ENCODE measurements around the gene CCDC142.

The CCDC142 gene

DNA sequence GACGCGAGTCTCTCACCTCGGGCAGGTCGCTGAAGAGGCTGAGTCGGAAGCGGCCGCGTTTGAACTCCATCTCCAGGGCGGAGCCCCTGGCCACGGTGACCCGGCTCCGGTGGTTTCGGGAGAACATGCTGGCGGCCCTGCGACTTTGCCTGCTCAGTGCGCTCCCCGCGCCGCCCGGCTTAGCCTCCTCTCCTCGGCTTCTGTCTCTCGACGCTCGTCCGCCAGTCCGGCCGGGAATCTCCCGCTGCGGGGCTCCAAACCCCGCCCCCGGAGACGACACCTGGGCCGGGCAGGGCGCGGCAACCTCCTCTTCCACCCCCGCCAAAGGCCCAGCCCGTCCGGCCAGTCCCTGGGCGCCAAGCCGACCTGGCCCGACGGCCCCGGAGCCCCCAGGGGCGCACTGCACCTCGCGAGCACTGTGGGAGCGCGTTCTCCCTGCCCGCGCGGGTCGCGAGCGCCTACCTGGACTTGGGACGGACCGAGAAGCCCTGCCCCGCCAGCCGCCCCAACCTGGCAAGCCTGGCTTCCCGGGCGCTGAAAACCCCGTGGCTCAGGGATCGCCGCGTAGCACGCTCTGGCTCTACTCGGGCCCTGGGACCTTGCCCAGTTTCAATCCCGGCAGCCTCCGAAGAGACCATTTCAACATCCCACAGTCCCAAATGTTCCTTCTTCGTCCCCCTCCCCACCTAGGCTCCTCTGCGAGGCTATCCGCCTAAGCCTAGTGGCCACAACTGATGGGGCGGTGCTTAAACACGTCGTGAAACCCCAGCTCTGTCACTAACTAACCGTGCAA is 40.9 kb downstream of the CCDC142 start, which contains the start of gene RTKN:
Gene RTKN, minus strand, starts transcription at position 248 of the 793 bp plus-strand sequence. Its CDS starts 121 bp downstream, at position 127.
- no peak for DNase-seq (ENCODE audit: low spot score)

DNA sequence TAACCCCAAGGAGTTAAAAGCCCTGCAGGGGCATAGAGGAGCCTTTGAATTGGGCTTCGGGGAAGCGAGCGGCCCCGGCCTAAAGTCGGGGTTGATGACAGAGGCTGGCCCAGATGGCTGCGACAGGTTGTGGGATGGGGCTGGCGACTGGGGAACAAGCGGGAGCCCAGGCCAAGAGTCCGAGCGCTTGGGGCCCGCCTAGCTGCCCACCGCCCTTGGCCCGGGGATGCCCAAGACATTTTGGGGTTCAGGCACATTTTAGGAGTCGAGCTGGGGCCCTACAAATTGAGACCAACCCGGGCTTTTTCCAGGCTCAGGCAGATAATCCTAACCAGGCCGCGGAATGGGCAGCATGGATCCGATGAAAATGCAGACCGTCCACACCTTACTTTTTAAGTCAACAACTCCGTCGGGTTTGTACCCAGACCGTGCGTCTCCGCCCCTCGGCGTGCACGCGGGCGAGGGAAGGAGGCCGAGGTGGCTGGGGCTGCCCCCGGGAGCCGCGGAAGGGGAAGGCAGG is 41.6 kb downstream of the CCDC142 start:
- DNase-seq (ENCODE audit: low spot score), result no peak

DNA sequence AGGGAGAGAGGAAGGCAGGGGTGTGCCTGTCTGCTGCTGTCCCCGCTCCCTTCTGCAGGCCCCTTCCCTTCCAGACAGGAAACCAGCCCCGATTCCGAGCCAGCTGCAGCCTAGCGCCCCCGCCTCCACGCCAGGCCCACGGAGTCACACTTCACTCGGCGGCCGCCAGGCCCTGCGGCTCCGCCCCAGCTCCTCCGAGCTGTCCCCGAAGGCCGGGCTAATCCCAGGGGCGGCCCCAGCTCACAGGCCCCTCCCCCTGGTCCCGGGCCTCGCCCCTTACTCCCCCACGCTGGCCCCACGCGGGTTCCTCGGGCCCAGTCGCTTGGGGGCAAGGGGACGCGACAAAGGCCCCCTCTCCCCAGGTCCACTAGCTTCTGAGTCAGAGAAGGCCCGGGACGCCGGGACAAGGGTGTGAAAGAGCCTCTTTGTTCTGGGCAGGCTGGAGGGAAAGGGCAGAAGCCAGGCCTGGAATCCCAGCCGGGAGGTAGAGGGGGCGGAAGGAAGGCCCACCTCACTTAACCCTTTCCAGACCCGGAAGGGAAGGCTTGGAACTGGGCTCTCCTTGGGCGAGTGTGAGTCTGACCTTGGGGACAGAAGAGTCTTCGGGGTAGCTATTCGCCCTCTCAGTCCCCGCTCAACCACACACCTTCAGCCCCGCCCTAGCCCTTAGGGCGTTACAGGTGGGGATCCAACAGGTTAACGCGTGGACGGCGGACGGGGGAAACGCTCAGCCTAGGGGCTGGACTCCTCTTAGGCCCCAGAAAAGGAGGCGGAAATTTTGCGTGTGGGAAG is 42.2 kb downstream of the CCDC142 start:
- no peak for DNase-seq (ENCODE audit: low spot score)

DNA sequence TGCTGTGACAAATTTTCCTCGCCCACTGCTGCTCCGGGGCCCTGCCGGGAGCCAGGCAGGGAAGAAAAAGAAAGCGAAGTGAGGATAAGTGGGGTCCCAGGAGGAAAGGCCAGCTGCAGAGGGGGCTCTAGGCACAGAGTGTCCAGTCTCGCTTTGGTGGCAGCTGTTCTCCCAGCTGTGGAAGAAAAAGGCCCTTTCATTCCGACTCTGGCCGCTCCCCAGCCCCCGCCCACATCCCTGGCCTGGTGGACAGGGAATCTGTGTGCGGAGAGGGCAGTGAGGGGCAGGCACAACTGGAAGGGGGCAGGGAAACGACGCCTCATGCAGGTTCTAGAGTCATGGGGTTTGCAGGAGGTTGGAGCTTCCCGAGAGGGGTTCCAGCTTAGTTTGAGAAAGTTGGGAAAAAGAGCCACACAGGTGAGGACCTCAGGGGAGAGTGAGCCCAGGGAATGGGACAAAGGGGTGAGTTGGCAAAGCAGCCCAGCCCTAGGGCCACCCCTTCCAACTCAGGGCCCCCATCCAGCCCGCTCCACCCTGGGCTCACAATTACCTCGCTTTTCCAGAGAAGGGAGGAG is 42.9 kb downstream of the CCDC142 start:
- DNase-seq (ENCODE audit: low spot score), result no peak

DNA sequence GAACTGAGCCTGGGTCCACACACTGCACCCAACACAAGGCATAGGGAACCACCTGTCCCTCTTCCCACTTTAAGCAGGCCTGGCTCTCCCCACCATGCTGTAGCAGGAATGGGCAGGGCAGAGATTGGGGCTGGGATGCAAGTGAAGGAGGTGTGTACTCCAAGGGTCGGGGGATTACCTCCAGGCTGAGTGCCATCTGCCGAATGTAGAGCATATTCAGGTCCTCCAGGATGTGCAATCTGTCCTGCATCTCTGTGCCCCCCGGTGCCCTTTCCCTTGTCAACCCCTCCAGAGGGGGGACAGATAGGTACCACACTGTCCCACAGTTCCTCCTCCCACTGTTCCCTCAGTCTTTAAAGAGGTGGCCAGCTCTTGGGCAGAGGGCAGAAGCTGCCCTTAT is 43.4 kb downstream of the CCDC142 start:
- DNase-seq (ENCODE audit: low spot score), result no peak

DNA sequence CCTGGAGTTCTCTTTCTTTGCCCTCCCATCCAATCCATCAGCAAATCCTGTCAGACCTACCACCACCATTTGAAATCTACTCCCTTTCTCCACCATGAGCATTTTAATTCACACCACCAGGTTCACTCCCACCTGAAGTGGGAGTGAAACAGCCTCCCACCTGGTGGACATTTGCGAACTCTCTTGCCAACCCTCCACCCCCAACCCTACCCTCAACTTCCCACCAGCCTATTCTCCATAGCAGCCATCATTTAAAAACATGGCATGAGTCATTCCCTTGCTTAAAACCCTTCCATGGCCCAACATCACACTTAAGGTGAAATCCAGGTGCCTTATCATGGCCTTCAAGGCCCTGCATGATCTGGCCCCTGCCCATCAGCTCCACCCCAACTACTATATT is 44.5 kb downstream of the CCDC142 start:
- no peak for DNase-seq (ENCODE audit: low spot score)

DNA sequence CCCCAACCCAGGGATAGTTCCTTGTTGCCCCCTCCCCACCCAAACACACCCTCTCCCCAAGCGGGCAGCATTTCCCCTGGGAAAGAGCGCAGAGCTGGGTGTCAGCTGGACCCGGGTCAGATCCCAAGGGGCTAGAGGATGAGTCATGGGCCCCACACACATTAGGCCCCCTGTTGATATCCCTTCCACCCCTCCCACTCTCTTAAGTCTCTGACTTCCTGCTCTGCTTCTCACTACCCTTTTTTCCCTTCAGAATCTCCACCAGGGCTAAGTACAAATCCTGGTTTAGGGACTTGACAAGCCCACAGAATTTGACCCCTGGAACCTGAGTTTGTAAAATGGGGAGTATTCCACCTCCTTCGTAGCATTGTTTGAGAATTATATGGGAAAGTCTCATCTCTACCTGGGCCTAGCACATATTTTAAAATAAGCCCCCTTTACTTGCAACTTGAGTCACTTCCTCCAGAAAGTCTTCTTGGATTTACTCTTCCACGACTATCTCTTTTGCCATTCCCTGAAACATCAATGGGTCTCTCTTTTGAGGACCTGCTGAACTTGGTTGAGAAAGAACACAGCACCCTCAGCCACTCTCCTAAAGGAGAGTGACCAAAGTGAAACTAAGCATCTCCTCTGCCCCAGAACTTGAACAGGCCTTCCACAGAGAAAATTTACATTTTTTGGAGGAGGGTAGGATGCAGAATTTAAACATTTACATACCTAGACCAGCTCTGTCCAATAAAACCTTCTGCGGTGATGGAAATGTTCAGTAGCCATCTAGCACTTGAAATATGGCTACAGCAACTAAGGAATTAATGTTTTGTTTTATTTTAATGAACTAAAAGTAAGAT is 45.7 kb downstream of the CCDC142 start:
- DNase-seq (ENCODE audit: low spot score), result no peak

DNA sequence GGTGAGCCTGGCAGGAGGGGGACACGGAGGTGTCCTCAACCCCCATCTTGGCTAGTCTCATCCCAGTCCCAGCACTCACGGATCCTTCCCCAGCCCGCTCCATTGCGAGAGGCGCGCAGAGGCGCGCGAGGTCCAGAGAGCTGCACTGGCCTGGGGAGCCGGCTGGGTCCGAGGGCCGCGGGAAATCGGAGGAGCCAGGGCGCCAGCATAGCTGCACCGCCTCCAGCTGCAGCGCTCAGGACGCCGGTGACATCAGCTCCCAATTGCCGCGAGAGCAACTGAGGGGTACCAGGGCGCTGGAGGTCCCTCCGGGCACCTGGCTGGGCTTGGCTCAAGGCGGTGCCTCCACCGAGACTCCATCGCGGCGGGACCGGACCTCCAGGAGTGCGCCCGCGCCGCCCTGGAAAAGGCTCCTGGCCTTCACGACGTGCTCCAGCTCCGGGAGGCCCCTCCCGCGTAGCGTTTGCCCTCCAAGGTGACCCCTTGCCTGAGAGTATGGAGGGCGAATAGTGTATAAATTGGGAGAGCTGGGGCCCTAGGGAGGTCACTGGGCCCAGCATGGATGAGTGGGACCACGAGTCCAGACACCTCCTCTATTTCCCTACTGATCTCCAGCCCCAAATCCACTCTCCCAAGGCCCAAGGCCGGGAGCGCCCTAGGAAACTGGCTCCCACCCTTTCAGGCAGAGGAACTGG is 46.5 kb downstream of the CCDC142 start:
- DNase-seq (ENCODE audit: low spot score), result no peak

DNA sequence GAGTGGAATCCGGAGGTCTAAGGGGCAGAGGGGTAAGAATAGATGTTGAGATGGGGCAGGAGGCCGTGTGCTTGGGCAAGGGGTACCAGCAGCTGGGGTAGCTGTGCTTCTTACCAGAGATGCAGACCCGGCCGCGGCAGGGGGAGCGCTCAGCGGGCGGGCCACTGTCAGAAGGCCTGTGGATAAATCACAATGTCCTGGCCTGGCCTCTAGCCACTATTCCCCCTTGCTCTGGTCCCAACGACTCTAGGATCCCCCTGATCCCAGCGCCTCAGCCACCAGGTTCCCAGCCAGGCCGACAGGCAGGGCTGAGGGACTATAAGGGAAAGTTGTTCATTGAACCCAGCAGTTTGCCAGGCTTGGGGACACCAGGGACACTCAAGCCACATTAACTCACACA is 52.3 kb downstream of the CCDC142 start:
- no peak for DNase-seq (ENCODE audit: low spot score)

DNA sequence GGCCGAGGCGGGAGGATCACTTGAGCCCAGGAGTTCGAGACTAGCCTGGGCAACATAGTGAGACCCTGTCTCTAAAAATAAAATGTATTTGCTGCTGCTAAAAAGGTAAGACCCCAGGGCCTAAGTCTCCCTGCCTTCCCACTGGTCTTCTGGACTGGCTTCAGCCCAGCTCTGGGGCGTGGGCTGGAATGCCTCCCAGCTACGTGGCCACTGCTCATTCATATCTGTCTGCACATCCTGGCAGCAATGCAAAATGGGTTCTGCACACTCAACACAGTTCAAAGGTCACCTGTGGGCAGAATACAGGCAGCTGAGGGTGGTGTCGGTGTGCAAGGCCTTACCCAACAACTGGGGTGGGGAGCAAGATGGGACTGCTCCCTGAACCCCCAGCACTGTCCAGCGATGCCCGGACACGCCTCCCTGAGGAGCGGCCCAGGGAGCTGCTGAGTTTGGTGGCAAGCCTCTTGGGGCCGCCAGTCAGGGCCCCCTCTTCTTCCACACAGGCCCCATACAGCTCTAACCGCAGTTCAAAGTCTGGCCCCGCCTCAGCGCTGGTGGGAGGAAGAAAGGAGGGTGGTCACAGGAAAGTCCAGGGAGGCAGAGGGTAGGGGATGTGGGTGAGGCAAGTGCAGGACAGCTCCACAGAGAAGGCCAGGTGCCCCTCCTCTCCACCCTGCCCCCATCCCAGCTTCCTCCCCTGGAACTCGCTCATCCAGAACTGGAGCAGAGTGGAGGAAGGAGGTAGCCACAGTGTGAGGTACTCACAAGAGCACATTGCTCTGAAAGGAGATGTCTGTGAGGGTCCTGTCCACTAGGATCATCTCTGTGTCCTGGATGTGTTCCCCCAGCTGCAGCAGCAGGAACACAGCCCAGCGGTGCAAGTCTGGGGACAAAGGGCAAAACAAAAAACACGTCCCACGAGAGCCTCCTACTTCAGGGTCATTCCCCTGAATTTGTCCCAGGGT is 53.0 kb downstream of the CCDC142 start:
- DNase-seq (ENCODE audit: low spot score), result no peak

DNA sequence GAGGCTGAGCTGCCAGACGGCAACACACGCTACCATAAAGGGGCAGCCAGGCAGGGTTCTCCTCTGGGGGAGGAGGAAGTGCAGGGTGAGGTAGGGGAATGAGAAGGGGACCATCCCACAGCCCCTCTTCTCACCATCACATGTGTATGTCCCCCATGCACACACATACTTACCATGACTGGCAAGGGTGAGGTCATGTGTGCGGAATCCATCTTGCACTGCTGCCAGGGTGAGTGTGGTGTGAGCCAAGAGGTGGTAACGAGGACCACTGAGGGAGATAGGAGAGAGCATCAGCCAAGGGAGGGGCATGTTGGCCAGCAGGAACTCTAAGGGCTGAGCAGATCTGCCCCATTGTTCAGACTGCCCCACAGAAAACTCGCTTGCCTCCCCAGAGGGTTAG is 54.1 kb downstream of the CCDC142 start:
- DNase-seq (ENCODE audit: low spot score), result no peak

DNA sequence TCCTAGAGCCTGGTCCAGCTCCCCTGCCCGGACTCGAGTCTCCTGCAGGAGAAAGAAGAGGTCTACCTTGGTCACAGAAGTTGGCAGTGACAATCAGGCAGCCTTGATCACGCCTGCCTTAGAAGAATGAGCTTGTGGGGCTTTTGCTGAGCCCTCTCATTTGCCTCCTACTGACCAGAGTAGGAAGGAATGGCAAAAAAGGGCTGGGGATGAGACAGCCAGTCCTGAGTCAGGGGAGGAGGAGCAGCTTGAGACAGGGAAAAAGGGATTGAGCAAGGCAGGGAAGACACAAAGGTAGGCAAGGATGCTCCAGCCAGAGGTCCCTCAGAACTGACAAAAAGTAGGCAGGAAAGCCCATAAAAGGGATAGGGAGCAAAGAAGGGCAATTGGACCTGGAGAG is 55.2 kb downstream of the CCDC142 start:
- no peak for DNase-seq (ENCODE audit: low spot score)

DNA sequence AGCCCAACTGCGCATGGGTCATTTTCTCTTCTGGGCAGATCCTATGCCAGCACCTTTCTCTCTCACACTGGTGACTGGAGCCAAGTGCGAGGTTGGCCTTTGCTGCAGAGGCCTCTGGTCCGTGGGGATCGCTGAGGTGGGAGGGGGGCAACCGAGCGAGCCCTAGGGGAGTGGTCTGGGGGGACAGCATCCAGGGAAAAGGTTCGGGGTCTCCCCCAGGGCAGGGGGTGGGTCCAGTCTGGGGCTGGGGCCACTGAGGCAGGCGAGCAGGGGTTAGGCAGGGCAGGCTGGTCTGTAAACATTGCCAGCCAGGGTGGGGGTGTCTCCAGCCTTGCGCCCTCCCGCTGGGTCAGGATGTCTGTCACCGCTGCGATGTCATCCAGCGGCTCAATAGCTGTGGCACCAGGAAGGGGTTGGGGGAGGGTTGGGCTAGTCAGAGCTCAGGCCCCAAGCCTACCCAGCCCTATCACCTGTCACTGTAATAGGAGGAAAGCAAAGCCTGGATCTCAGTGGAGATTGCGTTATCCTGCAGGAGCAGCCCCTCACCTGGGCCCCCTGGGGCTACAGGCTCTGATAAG is 56.5 kb downstream of the CCDC142 start:
- DNase-seq (ENCODE audit: low spot score), result no peak

DNA sequence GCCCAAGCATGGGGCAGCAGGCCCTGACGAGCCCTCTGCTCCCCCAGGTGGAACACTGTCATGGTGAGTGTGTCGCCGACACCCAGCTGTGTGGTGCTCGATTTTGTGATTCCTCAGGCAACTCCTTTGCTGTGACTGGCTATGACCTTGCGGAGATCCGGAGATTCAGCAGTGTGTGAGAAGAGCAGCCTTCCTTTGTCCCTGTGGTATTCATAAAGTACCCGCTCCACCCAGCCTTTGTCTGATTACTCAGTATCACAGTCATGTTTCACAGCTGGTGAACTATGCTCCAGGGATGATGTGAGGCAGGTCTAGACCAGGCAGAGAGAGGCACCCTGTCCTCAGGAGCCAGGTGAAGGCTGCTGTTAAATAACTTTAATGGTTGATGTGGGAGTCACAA is 57.3 kb downstream of the CCDC142 start:
- no peak for DNase-seq (ENCODE audit: low spot score)

DNA sequence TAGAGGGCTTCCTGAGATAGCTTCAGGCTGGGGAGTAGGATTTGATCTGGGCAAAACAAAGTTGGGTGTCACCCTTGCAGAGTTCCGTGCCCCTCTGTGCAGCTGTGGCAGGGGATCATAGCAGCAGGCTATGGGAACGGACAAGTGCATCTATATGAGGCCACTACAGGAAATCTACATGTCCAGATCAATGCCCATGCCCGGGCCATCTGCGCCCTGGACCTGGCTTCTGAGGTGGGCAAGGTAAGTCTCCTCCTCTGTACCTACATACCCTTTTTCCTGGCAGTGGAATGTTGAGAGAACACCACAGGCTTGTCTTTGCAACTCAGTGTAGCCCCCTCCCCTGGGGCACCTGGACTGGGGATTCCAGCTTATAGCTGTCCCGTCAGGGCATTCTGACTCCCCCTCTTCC is 57.8 kb downstream of the CCDC142 start:
- no peak for DNase-seq (ENCODE audit: low spot score)

DNA sequence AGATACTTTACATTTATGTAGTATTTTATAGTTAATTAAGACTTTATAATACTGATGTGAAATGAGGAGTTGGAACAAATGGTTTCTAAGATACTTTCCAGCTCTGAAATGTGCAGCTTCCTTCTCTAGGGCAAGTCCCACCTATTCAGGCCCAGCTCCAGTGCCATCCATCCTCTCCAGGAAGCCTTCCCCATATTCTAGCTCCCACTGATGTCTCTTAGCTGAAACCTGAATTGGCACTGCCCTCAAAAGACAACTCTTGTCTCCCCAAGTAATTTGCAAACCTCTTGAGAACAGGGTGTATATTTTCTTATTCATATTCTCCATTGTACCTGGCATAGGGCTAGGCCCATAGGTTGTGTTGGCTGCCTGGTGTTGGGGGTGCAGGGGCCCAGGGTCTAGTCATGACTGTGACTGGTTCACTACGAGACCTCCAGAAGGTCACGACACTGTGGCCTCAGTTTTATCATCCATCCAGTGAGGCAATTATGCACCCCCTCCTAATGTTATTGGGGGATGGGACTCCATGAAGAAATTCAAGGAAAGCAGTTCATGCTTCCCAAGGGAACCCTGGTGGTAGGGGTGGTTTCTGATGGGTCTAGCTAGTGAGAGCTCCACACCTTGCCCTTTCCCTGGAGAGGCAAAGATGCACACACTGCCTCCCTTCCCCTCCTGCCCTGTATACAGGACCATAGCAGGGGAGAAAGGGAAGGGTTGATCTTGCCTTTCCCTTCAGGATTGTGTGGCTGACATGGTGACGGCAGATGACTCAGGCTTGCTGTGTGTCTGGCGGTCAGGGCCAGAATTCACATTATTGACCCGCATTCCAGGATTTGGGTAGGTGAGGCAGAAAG is 58.4 kb downstream of the CCDC142 start:
- DNase-seq (ENCODE audit: low spot score), result no peak
